Esophagus squamous epithelium (tissue), 5 donors: ENCODE data around the gene COL9A1. TPM values are rescaled to one million over a fixed set of nuclear protein-coding genes. Genes with fewer than 3 reads are reported as not detected.
A peak's percentile ranks its signal among the peaks of the same experiment; 100 is the strongest.

Experiments used
- DNase-seq: peaks from one replicate; lab custom pipeline; 2025; lab: John Stamatoyannopoulos, UW
- H3K27ac ChIP-seq, 4 donors: fragments of 200-600 bp; sonication (generic); one replicate each; pipeline ENCODE4 v1.5.1; 2016 to 2019; ENCODE audit warnings: mild to moderate bottlenecking in 1 of 4
- H3K27me3 ChIP-seq, 4 donors: fragments of 200-600 bp; sonication (generic); 1 replicate in 3 of 4; 2 replicates in 1 of 4; pipeline versions ENCODE4 v1.5.1 to v1.6.0; 2017 to 2021; ENCODE audit warnings: antibody characterized with exemption in 1 of 4
- H3K36me3 ChIP-seq, 3 donors: fragments of 200-600 bp; sonication (generic); one replicate each; pipeline ENCODE4 v1.5.1; 2016 to 2019
- H3K4me1 ChIP-seq, 3 donors: fragments of 200-600 bp; sonication (generic); one replicate each; pipeline ENCODE4 v1.5.1; 2017 to 2019
- H3K4me3 ChIP-seq, 4 donors: fragments of 200-600 bp; sonication (generic); 1 replicate in 3 of 4; 2 replicates in 1 of 4; pipeline ENCODE4 v1.5.1; 2016 to 2019; ENCODE audit warnings: mild to moderate bottlenecking in 2 of 4, moderate library complexity in 1 of 4
- H3K9me3 ChIP-seq, 3 donors: fragments of 200-600 bp; sonication (generic); one replicate each; pipeline ENCODE4 v1.5.1; 2016 to 2019
- POLR2A ChIP-seq, 4 donors: fragments of 450-650 bp; IDR thresholded peaks; one replicate each; pipeline ENCODE4 v1.6.1; 2017; ENCODE audit warnings: antibody characterized with exemption in 4 of 4, mild to moderate bottlenecking in 4 of 4, moderate library complexity in 3 of 4
- WGBS, 2 donors: methylation state at CpG; one replicate each; pipeline ENCODE4 v1.1.5; 2018; 5-methylcytosine and 5-hydroxymethylcytosine counted together
- intact Hi-C: fragments of 100-400 bp; cut with DNase I; formaldehyde crosslinking; loops from one replicate; pipeline ENCODE4 v1.15.0; 2022
- total RNA-seq, 4 donors: library from RNA; depleted of rRNA; stranded (reverse); fragments of >200 nt; gene quantifications; one replicate each; pipeline ENCODE4 v1.1.0, GENCODE V29; 2016
- TF ChIP-seq, protein P1 (sequence below), 6 experiments: fragments of 450-650 bp in 4 of 6; fragments of 200-600 bp in 2 of 6; sonication (generic) in 2 of 6; IDR thresholded peaks; one replicate each; pipeline ENCODE4 v1.5.1; 2016 to 2019; ENCODE audit warnings: antibody characterized with exemption in 6 of 6, mild to moderate bottlenecking in 4 of 6, moderate library complexity in 4 of 6
- donor health status: DM: yes; HTN: yes; CAD: no.

The COL9A1 gene
- total RNA-seq, 4 donors from 2014 or later: 0.57 TPM; not detected in 3

GRCh38 chr6:70282919-70283461, 19.9 kb downstream of the COL9A1 start:
- DNase-seq: no peak
- H3K27ac ChIP-seq: no peak overlapping the region
- no peaks in the 10 kb centered on the region for H3K9me3 ChIP-seq
- peaks cover 0 to 61% (median 0%) of the 10 kb centered on the region in 4 donors for H3K27me3 ChIP-seq
- WGBS, 2 donors: 4 to 25% methylated on average over 5 to 11 of the region's 31 CpGs
- no peaks in the 10 kb centered on the region for H3K36me3 ChIP-seq
- no peak for TF ChIP-seq POLR2A (IDR thresholded peaks at IDR 0.05)
- TF ChIP-seq, protein P1, sequence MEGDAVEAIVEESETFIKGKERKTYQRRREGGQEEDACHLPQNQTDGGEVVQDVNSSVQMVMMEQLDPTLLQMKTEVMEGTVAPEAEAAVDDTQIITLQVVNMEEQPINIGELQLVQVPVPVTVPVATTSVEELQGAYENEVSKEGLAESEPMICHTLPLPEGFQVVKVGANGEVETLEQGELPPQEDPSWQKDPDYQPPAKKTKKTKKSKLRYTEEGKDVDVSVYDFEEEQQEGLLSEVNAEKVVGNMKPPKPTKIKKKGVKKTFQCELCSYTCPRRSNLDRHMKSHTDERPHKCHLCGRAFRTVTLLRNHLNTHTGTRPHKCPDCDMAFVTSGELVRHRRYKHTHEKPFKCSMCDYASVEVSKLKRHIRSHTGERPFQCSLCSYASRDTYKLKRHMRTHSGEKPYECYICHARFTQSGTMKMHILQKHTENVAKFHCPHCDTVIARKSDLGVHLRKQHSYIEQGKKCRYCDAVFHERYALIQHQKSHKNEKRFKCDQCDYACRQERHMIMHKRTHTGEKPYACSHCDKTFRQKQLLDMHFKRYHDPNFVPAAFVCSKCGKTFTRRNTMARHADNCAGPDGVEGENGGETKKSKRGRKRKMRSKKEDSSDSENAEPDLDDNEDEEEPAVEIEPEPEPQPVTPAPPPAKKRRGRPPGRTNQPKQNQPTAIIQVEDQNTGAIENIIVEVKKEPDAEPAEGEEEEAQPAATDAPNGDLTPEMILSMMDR (IDR thresholded peaks at IDR 0.05): no peak
- H3K4me1 ChIP-seq: peaks cover 0 to 15% (median 4%) of the 10 kb centered on the region in 3 donors
- intact Hi-C loops: no loop called here
- peak overlapping the region in 3 of 4 donors; percentile 16 to 46 (median 19) for H3K4me3 ChIP-seq

- Histone ChIP-seq H3K27ac (no peak overlapping the region), H3K4me1 (peaks cover 0 to 15% (median 4%) of the 10 kb centered on the region in 3 donors), H3K4me3 (peak overlapping the region in 3 of 4 donors; percentile 16 to 46 (median 19)), H3K27me3 (peaks cover 0 to 61% (median 0%) of the 10 kb centered on the region in 4 donors), H3K36me3 (no peaks in the 10 kb centered on the region), H3K9me3 (no peaks in the 10 kb centered on the region)
- no peak for TF ChIP-seq POLR2A (IDR thresholded peaks at IDR 0.05)
- DNase-seq: no peak
- intact Hi-C loops: no loop called here
- WGBS, 2 donors: 6 to 9% methylated on average over 9 to 13 of the region's 39 CpGs
These were observed 20.5 kb downstream of the COL9A1 start for GRCh38 chr6:70282312-70282918.

DNA sequence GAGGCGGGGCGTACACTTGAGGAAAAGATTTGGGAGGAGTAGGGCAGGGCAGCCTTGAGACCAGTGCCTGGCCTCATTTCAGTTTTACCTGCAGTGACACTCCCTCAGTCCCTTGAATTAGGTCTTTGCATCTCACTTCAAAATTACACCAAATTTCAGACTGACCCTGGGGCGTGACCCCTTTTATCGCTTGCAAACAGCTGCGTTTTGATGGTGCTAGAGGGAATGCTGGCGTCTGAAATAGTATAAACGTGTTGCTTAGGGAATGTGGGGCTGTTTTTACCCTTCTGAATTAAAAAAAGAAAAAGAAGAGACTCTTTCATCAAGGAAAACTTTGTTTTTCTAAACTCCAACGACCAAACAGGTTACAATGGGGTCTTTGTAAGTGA, 21.0 kb downstream of the COL9A1 start:
- TF ChIP-seq, protein P1 (IDR thresholded peaks at IDR 0.05): no peak
- no peak for TF ChIP-seq POLR2A (IDR thresholded peaks at IDR 0.05)
- H3K4me1 ChIP-seq: peaks cover 0 to 15% (median 4%) of the 10 kb centered on the region in 3 donors
- intact Hi-C loops: no loop called here
- H3K9me3 ChIP-seq: no peaks in the 10 kb centered on the region
- no peak for DNase-seq
- H3K27ac ChIP-seq: no peak overlapping the region
- H3K27me3 ChIP-seq: peaks cover 0 to 61% (median 0%) of the 10 kb centered on the region in 4 donors
- no peaks in the 10 kb centered on the region for H3K36me3 ChIP-seq
- WGBS, 2 donors: 31 to 38% methylated on average over 8 of the region's 8 CpGs
- H3K4me3 ChIP-seq: peak overlapping the region in 1 of 4 donors; percentile 16

GRCh38 chr6:70280400-70280853, 22.5 kb downstream of the COL9A1 start:
- DNase-seq: no peak
- H3K4me3 ChIP-seq: no peak overlapping the region
- 10 to 19% methylated on average over 4 to 11 of the region's 15 CpGs for WGBS, 2 donors
- H3K27ac ChIP-seq: no peak overlapping the region
- peaks cover 0 to 55% (median 0%) of the 10 kb centered on the region in 4 donors for H3K27me3 ChIP-seq
- intact Hi-C loops: no loop called here
- H3K4me1 ChIP-seq: peaks cover 0 to 15% (median 4%) of the 10 kb centered on the region in 3 donors
- H3K36me3 ChIP-seq: no peaks in the 10 kb centered on the region
- TF ChIP-seq, protein P1 (IDR thresholded peaks at IDR 0.05): no peak
- no peak for TF ChIP-seq POLR2A (IDR thresholded peaks at IDR 0.05)
- no peaks in the 10 kb centered on the region for H3K9me3 ChIP-seq

- Histone ChIP-seq H3K27ac (no peak overlapping the region), H3K4me3 (no peak overlapping the region), H3K36me3 (no peaks in the 10 kb centered on the region), H3K4me1 (peaks cover 0 to 7% (median 4%) of the 10 kb centered on the region in 3 donors), H3K27me3 (peaks cover 0 to 28% (median 0%) of the 10 kb centered on the region in 4 donors), H3K9me3 (no peaks in the 10 kb centered on the region)
- intact Hi-C loops: no loop called here
- DNase-seq: no peak
- WGBS, 2 donors: 37 to 47% methylated on average over 2 of the region's 2 CpGs
- TF ChIP-seq, protein P1 (IDR thresholded peaks at IDR 0.05): no peak
- TF ChIP-seq POLR2A (IDR thresholded peaks at IDR 0.05): no peak
These were observed 25.4 kb downstream of the COL9A1 start for GRCh38 chr6:70277470-70277869.
